HS-27A (cell line): Measurements from ENCODE around the gene TMEM201.

ENCODE experiments used
- DNase-seq: peaks from one replicate; pipeline ENCODE4 v3.0.0-alpha.2; 2012; ENCODE audit warnings: low read depth, missing footprints

The TMEM201 gene

DNA sequence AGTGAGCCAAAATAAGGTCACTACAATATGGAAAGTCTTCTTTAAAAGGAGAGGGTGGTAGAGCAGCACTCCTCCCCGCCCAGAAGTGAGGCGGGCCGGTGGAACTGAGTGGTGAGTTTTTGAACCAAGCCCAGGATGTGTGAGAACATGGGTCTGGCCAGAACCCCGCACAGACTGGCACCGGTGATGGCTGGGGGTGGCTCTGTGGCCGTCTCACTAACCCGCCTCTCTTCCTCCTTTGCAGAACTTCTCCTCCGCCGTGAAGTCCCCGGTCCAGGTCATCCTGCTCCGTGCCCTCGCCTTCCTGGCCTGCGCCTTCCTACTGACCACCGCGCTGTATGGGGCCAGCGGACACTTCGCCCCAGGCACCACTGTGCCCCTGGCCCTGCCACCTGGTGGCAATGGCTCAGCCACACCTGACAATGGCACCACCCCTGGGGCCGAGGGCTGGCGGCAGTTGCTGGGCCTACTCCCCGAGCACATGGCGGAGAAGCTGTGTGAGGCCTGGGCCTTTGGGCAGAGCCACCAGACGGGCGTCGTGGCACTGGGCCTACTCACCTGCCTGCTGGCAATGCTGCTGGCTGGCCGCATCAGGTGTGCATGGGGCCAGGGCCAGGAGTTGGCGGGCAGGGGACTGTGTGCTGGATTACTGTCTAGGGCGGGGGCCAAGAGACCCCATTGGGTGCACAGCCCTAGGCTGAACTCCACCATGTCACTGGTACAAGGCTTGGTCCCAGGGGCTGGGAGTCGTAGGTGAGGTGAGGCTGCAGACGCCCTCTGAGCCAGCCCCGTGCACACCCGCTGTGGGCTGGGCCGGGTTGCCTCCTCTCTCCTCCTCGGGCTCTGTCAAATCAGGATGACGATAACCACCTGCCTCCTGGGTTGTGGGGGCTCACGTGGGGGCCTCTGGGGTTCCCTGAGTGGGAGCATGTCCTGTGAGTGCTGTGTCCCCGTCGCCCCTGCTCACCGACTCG is 12.4 kb downstream of the TMEM201 start:
- DNase-seq = no peak

DNA sequence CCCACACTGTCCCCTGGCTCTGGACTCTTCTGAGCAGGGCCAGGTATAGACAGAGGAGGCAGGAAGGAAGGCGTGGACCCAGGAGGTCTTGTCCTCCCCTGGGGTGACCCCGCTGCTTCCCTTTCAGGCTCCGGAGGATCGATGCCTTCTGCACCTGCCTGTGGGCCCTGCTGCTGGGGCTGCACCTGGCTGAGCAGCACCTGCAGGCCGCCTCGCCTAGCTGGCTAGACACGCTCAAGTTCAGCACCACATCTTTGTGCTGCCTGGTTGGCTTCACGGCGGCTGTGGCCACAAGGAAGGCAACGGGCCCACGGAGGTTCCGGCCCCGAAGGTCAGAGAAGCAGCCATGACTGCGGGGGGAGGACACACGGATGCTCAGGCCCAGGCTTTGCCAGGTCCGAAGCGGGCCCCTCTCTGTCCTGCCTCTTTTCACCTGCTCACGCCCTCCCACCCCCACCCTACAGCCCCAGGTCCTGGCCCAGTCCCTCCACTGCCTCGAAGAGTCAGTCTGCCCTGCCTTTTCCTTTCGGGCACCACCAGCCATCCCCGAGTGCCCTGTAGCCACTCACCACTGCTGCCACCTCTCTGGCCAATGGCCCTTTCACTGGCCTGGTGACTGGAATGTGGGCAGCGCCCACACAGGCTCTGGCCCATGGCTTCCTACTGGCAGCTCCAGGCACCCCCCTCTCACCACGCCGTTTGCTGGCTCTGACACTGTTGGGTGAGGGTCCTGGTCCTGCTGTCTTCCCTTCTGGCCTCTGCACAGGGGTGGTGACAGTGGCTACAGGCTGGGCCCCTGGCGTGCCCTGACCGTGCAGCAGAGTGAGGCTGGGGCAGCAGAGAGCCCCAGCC is 13.5 kb downstream of the TMEM201 start:
- DNase-seq = no peak

- no peak for DNase-seq
These were observed 14.1 kb downstream of the TMEM201 start for GRCh38 chr1:9602794-9603167.

DNA sequence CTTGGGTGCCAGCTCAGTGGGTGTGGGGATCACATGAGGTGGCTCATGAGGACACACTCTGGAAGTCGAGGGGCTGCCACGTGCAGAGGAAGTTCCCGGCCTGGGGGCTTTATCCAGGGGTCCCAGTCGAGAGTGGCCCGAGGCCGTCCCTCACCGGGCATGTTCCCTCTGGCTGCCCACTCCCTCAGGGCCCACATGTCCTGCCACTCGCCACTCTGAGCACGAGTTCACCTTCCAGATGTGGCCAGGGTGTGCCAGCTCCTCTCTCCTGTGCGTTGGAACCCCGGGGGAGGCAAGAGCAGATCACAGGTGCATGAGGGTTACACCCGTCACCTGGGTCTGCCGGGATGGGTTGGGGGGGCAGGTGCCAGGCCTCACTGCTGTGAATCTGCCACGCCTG is 14.6 kb downstream of the TMEM201 start:
- no peak for DNase-seq

DNA sequence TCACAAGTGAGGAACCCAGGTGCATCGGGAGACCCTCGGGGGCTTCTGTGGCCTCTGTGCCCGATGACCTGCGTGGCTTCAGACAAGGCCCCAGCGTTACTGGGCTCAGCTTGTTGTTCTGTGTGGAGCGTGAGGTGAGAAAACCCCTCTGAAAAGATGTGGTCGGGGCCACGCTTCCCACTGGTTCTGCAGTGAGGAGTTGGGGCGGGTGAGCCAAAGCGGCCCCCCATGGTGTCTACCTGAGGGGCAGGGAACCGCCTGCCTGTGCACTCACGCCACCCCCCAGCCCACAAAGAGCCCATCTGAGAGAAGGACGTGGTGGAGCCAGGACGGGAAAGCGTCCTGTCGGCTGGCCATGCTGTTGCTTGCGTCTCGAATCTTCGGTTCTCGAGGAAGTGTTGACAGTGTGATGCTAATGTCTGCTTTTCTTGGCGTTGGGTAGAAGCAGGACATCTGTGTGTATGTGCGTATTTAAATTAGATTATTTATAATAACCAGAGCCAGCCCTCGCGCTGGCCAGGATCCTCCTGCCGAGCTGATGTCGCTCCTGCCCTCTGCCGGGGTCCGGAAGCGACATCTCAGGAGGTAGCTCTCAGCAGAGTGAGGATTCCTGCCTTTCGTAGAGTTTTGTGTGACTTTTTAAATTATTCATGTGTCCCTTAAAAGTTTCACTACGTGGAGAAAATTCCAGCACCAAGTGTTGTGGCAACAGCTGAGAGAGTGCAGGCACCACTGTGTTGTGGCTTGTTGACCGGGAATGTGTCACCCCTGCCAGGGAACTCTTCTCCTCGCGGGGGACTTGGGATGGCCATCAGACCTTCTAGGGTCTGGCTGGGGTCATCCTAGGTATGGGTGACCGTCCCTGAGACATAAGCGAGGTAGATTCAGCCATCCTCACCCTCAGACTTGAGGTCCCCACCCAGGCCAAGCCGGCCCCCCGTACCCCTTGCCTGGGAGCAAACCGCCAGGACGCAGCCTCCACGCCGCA is 15.3 kb downstream of the TMEM201 start:
- no peak for DNase-seq

DNA sequence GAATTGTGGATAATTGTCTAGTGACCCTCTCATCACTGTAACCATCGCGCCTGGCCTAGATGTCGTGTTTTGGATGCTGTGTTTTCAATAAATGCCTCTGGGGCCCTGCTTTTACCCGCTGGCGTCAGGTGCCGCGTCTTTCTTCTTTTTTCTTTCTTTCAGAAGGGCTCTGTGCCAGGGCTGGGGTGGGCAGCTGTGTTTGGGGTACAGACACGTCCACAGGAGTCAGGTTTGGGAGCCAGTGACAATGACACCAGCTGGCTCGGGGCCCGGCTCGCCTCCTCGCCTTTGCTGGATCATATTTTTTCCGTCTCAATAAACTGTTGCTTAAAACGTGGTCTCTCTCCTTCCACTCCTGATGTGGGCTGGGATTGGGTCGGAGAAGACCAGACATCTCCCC is 16.1 kb downstream of the TMEM201 start:
- no peak for DNase-seq

DNA sequence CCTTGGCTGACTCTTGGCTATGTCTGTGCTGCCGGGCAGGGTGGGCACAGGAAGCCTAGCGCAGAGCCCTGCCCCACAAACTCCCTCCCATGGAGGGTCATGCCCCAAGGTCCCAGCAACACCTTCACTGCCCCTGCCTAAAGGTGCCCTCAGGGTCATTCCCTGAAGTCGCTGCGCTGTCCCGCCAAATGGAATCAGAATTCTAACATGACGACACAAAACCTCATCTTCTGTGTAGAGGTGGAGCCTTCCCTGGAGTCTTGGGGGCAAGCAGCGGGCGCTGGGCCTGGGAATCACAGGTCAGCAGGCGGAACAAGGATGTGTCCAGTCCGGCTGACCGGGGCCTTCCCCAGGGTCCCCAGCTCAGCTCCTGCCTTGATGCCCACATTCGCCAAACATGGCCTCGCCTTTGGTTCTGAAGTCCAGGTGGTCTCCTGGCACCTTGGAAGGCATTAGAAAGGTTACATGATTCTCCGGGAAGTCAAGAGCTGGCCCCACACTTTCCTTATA is 17.3 kb downstream of the TMEM201 start:
- DNase-seq = no peak

- no peak for DNase-seq
These were observed 17.7 kb downstream of the TMEM201 start for GRCh38 chr1:9606458-9606857.

DNA sequence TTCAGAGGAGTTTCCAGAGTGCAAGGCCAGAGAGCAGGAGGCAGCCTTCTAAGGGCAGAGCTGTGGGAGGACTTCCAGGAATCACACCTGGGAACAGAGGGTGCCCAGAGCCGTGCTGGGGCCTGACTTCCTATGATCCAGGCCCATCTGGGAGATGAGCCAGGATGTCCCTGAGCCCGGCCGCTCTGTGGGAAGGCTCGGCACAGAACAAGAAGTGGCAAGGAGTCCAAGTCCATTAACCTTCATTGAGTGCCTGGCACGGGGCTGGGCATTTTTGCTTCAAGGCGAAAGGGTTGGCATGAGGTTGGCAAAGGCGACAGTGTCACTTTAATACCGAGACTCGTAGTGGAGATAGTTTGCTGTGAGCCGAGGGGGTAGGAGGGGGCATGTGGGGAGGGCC is 18.2 kb downstream of the TMEM201 start:
- DNase-seq = no peak

- no peak for DNase-seq
These were observed 18.6 kb downstream of the TMEM201 start for GRCh38 chr1:9607352-9607751.

GRCh38 chr1:9609998-9610397 is 21.3 kb downstream of the TMEM201 start:
- no peak for DNase-seq

GRCh38 chr1:9610548-9610947 is 21.8 kb downstream of the TMEM201 start:
- no peak for DNase-seq

- DNase-seq = no peak
These were observed 23.0 kb downstream of the TMEM201 start for GRCh38 chr1:9611716-9612115.

GRCh38 chr1:9612162-9612845 is 23.6 kb downstream of the TMEM201 start:
- no peak for DNase-seq

- DNase-seq = no peak
These were observed 24.3 kb downstream of the TMEM201 start for GRCh38 chr1:9612871-9613624.

- DNase-seq = no peak
These were observed 25.1 kb downstream of the TMEM201 start for GRCh38 chr1:9613625-9614299.

- no peak for DNase-seq
These were observed 26.8 kb downstream of the TMEM201 start for GRCh38 chr1:9615316-9616063.

- no peak for DNase-seq
These were observed 30.4 kb downstream of the TMEM201 start for GRCh38 chr1:9618909-9619679.
